ENCODE measurements around the gene CDK15. TPM values are rescaled to one million over a fixed set of nuclear protein-coding genes. Genes with fewer than 3 reads are reported as not detected.

Gene CDK15
- total RNA-seq, 1 donor from 2014 or later: 0.21 TPM

GRCh38 chr2:201835066-201835465, 28.7 kb downstream of the CDK15 start:
- Histone ChIP-seq H3K27me3 (ENCODE audit: control insufficient read depth, insufficient read depth, low read length) (no peaks in the 10 kb centered on the region), H3K4me3 (ENCODE audit: low read depth, low read length) (no peak overlapping the region), H3K36me3 (ENCODE audit: control insufficient read depth, insufficient read depth, low read length) (no peaks in the 10 kb centered on the region)
- no peak for DNase-seq (ENCODE audit: low read depth)
- TF ChIP-seq CTCF (IDR thresholded peaks at IDR 0.05; ENCODE audit: insufficient read depth, low read length, poor library complexity, severe bottlenecking): no peak

GRCh38 chr2:201837391-201837790, 31.1 kb downstream of the CDK15 start:
- Histone ChIP-seq H3K4me3 (ENCODE audit: low read depth, low read length) (no peak overlapping the region), H3K27me3 (ENCODE audit: control insufficient read depth, insufficient read depth, low read length) (no peaks in the 10 kb centered on the region), H3K36me3 (ENCODE audit: control insufficient read depth, insufficient read depth, low read length) (no peaks in the 10 kb centered on the region)
- TF ChIP-seq CTCF (IDR thresholded peaks at IDR 0.05; ENCODE audit: insufficient read depth, low read length, poor library complexity, severe bottlenecking): no peak
- no peak for DNase-seq (ENCODE audit: low read depth)

DNA sequence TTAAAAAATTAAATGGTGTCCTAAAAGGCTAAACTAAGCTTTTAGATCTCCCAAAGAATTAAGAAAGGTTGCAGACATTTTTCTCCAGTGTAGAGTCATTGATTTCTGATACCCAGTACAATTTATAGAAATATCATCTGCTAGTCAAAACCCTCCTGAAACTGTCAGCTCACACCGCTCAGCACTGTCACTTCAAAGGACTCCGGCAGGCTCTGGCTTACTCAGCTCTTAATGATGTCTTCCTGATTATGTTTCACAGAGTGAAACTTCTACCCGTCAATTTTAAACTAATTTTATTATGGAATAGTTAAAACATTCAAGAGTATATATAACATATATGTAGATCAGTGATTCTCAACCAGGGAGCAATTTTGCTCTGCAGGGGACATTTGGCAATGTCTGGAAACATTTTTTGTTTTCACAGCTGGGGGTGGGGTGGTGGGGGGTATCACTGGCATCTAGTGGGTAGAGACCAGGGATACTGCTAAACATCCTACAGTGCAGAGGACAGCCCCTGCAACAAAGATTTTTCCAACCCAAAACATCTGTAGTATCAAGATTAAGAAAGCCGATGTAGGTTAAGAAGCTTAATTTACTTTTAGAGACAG, 31.6 kb downstream of the CDK15 start:
- H3K4me3 ChIP-seq (ENCODE audit: low read depth, low read length): no peak overlapping the region
- TF ChIP-seq CTCF (IDR thresholded peaks at IDR 0.05; ENCODE audit: insufficient read depth, low read length, poor library complexity, severe bottlenecking): no peak
- H3K27me3 ChIP-seq (ENCODE audit: control insufficient read depth, insufficient read depth, low read length): no peaks in the 10 kb centered on the region
- H3K36me3 ChIP-seq (ENCODE audit: control insufficient read depth, insufficient read depth, low read length): no peaks in the 10 kb centered on the region
- DNase-seq (ENCODE audit: low read depth): no peak

DNA sequence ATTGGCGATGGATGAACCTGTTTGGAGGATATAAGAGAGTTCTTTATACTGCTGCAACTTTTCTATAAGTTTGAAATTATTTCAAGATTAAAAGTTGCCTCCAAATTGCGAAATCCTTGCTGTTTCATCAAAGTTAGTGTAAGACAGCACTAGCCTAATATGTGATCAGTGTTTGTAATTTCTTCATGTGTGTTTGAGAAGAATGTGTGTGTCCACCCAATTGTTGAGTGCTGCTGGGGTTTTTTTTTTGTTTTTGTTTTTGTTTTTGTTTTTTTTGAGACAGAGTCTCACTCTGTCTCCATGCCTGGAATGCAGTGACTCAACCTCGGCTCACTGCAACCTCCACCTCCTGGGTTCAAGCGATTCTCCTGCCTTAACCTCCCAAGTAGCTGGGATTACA, 33.4 kb downstream of the CDK15 start:
- H3K36me3 ChIP-seq (ENCODE audit: control insufficient read depth, insufficient read depth, low read length): no peaks in the 10 kb centered on the region
- H3K27me3 ChIP-seq (ENCODE audit: control insufficient read depth, insufficient read depth, low read length): no peaks in the 10 kb centered on the region
- H3K4me3 ChIP-seq (ENCODE audit: low read depth, low read length): no peak overlapping the region
- no peak for DNase-seq (ENCODE audit: low read depth)
- TF ChIP-seq CTCF (IDR thresholded peaks at IDR 0.05; ENCODE audit: insufficient read depth, low read length, poor library complexity, severe bottlenecking): no peak

DNA sequence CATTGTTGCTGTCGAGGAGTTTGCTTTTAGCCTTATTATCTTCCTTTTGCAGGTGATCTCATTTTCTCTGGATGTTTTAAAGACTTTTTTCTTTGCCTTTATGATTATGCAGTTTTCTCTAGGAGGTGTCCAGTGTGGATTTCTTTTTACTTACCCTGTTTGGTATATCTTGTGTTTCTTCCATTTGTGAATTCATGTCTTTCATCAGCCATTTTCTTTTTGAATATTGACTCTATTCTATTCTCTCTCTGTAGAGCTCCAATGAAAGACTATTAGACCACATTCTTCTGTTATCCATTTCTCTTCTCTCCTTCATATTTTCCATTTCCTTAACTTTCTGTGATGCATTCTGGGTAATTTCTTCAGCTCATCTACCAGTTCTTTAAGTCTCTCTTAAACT, 34.4 kb downstream of the CDK15 start:
- no peaks in the 10 kb centered on the region for H3K27me3 ChIP-seq (ENCODE audit: control insufficient read depth, insufficient read depth, low read length)
- H3K4me3 ChIP-seq (ENCODE audit: low read depth, low read length): no peak overlapping the region
- DNase-seq (ENCODE audit: low read depth): no peak
- no peak for TF ChIP-seq CTCF (IDR thresholded peaks at IDR 0.05; ENCODE audit: insufficient read depth, low read length, poor library complexity, severe bottlenecking)
- H3K36me3 ChIP-seq (ENCODE audit: control insufficient read depth, insufficient read depth, low read length): no peaks in the 10 kb centered on the region

Measured in kidney epithelial cell (primary cell).